Endothelial cell of umbilical vein (primary cell): ENCODE data around the gene NLGN1. TPM values are rescaled to one million over a fixed set of nuclear protein-coding genes. Genes with fewer than 3 reads are reported as not detected.

Experiments
- BruUV-seq: library from RNA; stranded (reverse); fragments of 400-500 nt; replicated peaks from 2 replicates; lab custom pipeline; 2021; lab: Mats Ljungman, UMichigan
- CTCF ChIA-PET: fragments of 300-600, 350-600 bp; sonication (Branson Sonifier 250); formaldehyde crosslinking; loops from one replicate; lab custom pipeline; 2021; ENCODE audit warnings: antibody characterized with exemption, inconsistent platforms; lab: Charles Lee
- POLR2A ChIA-PET: fragments of 300-600, 350-600 bp; sonication (Branson Sonifier 250); formaldehyde crosslinking; loops from one replicate; lab custom pipeline; 2021; ENCODE audit warnings: antibody characterized with exemption, inconsistent platforms; lab: Charles Lee
- DNase-seq: peaks from one replicate; pipeline ENCODE4 v3.0.0-alpha.2; 2011; ENCODE audit warnings: low read depth, low spot score
- FAIRE-seq: peaks from 2 replicates; lab custom pipeline; 2011; peaks lifted over from hg19 to GRCh38; lab: Jason Lieb, UNC
- H2AFZ ChIP-seq: 2 replicates; pipeline ENCODE4 v1.6.0; 2012; ENCODE audit warnings: low read depth, low read length, control low read depth, inconsistent platforms
- H3K27ac ChIP-seq: 2 replicates; pipeline ENCODE4 v1.5.1; 2011; ENCODE audit warnings: low read depth, mild to moderate bottlenecking, control low read depth, low read length, moderate library complexity; ENCODE audit not compliant: insufficient read depth
- H3K27me3 ChIP-seq, 2 experiments: 2 replicates each; pipeline versions ENCODE4 v1.6.0 to v1.6.1; 2011; ENCODE audit warnings: low read length in 2 of 2, mixed read lengths in 1 of 2; ENCODE audit not compliant: control insufficient read depth in 2 of 2, insufficient read depth in 2 of 2
- H3K36me3 ChIP-seq, 2 experiments: 2 replicates in 1 of 2; 3 replicates in 1 of 2; pipeline ENCODE4 v1.5.1; 2011; ENCODE audit warnings: low read length in 2 of 2, mild to moderate bottlenecking in 1 of 2, moderate library complexity in 1 of 2; ENCODE audit not compliant: control insufficient read depth in 2 of 2, insufficient read depth in 2 of 2; ENCODE audit errors: extremely low read depth in 1 of 2
- H3K4me1 ChIP-seq: 3 replicates; pipeline ENCODE4 v1.5.1; 2011; ENCODE audit warnings: mild to moderate bottlenecking, low read length; ENCODE audit not compliant: control insufficient read depth, insufficient read depth; ENCODE audit errors: extremely low read depth
- H3K4me2 ChIP-seq: 2 replicates; pipeline ENCODE4 v1.6.1; 2011; ENCODE audit warnings: low read length, control low read depth, mixed read lengths; ENCODE audit not compliant: insufficient read depth
- H3K4me3 ChIP-seq, 3 experiments: fragments of 200-600 bp in 1 of 3; sonication (generic), shearing (Covaris generic) in 1 of 3; replicated peaks in 1 of 3; 2 replicates each; pipeline ENCODE4 v1.5.1; 2011 to 2016; ENCODE audit warnings: control low read depth in 3 of 3, low read length in 3 of 3, mild to moderate bottlenecking in 2 of 3, inconsistent platforms in 1 of 3, low read depth in 1 of 3, moderate library complexity in 1 of 3; ENCODE audit not compliant: insufficient read depth in 1 of 3
- H3K79me2 ChIP-seq: 2 replicates; pipeline ENCODE4 v1.6.0; 2012; ENCODE audit warnings: low read length, inconsistent platforms; ENCODE audit not compliant: control insufficient read depth, insufficient read depth
- H3K9ac ChIP-seq: replicated peaks from 2 replicates; pipeline ENCODE3; 2011; ENCODE audit warnings: low read length, control low read depth; ENCODE audit not compliant: insufficient read depth; ENCODE audit errors: extremely low read depth
- H3K9me1 ChIP-seq: replicated peaks from 3 replicates; pipeline ENCODE4 v1.6.0; 2011; ENCODE audit warnings: mild to moderate bottlenecking, low read length; ENCODE audit not compliant: control insufficient read depth, insufficient read depth; ENCODE audit errors: extremely low read depth
- H3K9me3 ChIP-seq: replicated peaks from 2 replicates; pipeline ENCODE4 v1.5.1; 2012; ENCODE audit warnings: low read length, inconsistent platforms; ENCODE audit not compliant: control insufficient read depth, insufficient read depth
- H4K20me1 ChIP-seq: replicated peaks from 2 replicates; pipeline ENCODE3; 2011; ENCODE audit warnings: mild to moderate bottlenecking, low read length; ENCODE audit not compliant: control insufficient read depth, insufficient read depth; ENCODE audit errors: extremely low read depth
- CTCF ChIP-seq, 2 donors: IDR thresholded peaks; 1 replicate in 1 of 2; 2 replicates in 1 of 2; pipeline ENCODE4 v1.5.1; 2011; ENCODE audit warnings: low read length in 2 of 2, mild to moderate bottlenecking in 2 of 2, moderate library complexity in 2 of 2, control low read depth in 1 of 2, inconsistent platforms in 1 of 2, low read depth in 1 of 2; ENCODE audit not compliant: insufficient read depth in 1 of 2; ENCODE audit errors: extremely low read depth in 1 of 2
- EZH2 ChIP-seq: IDR thresholded peaks from 2 replicates; pipeline ENCODE4 v1.6.1; 2012; ENCODE audit warnings: borderline replicate concordance, low read depth, mild to moderate bottlenecking, moderate library complexity, low read length, inconsistent platforms; ENCODE audit not compliant: severe bottlenecking
- FOS ChIP-seq: IDR thresholded peaks from 2 replicates; pipeline ENCODE4 v1.6.1; 2011; ENCODE audit warnings: mild to moderate bottlenecking, low read length, moderate library complexity, borderline replicate concordance; ENCODE audit not compliant: insufficient read depth
- GATA2 ChIP-seq: IDR thresholded peaks from 2 replicates; pipeline ENCODE4 v1.7.0; 2011; ENCODE audit warnings: low read depth, mild to moderate bottlenecking, moderate library complexity, mixed read lengths, low read length; ENCODE audit not compliant: insufficient read length, insufficient read depth
- JUN ChIP-seq: IDR thresholded peaks from 2 replicates; pipeline ENCODE4 v1.6.1; 2011; ENCODE audit warnings: borderline replicate concordance, low read depth; ENCODE audit not compliant: insufficient read length, insufficient read depth
- MAX ChIP-seq: IDR thresholded peaks from 2 replicates; pipeline ENCODE4 v1.6.1; 2011; ENCODE audit not compliant: insufficient read depth, insufficient read length
- MYC ChIP-seq: IDR thresholded peaks from one replicate; pipeline ENCODE4 v1.6.1; 2011; ENCODE audit warnings: mild to moderate bottlenecking, low read depth, low read length
- POLR2A ChIP-seq: IDR thresholded peaks from 2 replicates; pipeline ENCODE4 v1.6.1; 2012; ENCODE audit warnings: low read depth, mild to moderate bottlenecking, control low read depth, low read length
- POLR2AphosphoS5 ChIP-seq: IDR thresholded peaks from 2 replicates; pipeline ENCODE4 v1.6.1; 2012; ENCODE audit warnings: low read depth, mild to moderate bottlenecking, control low read depth, low read length, moderate library complexity; ENCODE audit not compliant: insufficient read depth
- dilution Hi-C: fragments of 300-500 bp; cut with MboI; formaldehyde crosslinking; loops from one replicate; pipeline ENCODE4 v1.15.0; 2019; ENCODE audit warnings: low sequenced_read_pairs; ENCODE audit not compliant: extremely low pct_ligation_motif_present
- intact Hi-C: fragments of 100-400 bp; cut with micrococcal nuclease; formaldehyde crosslinking; loops from one replicate; pipeline ENCODE4 v1.10.0; 2022
- polyA plus RNA-seq, 4 experiments: library from polyadenylated mRNA; depleted of rRNA in 3 of 4; stranded (reverse) in 3 of 4; unstranded in 1 of 4; fragments of >200 nt; gene quantifications; 2 replicates each; pipeline versions ENCODE4 v1.2.1 to v1.2.3, GENCODE V29; 2011 to 2012; ENCODE audit warnings: missing spikeins in 1 of 4
- total RNA-seq: library from RNA; stranded (reverse); gene quantifications from 2 replicates; pipeline ENCODE4 v1.2.3, GENCODE V29; 2021

The NLGN1 gene
- total and polyA plus RNA-seq, 2 donors (not counting 3 experiments of a cell fraction or from before 2014, with no cell fraction given) = 7.9 to 16.3 TPM

DNA sequence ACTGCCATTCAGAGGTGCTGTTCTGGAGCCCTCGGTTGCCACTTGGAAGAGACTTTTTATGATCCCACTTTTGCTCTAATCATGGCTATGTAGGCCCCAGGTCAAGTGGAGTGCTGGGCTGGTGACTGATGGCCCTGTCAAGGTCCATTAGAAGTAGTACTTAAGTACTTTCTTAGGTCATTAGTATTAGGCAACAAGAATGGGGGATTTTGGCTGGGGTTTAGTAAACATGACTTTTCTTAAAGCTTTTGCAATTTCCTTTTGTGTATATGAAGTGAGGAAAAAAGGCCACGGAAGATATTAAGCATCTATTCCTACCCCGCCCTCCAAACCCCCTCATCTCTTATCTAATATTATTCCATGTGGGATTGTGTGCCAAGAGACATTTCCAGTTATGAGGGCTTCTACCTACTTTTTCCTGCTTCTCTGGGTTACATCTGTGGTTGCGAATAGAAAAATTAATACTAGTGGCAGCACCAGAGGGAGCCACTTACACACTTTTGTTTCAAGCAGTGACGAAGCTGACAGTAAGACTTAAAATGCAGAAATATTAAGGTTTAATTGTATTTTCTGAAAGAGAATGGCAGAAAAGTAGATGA is 13.9 kb downstream of the NLGN1 start:
- peak; percentile 21 to 35 for TF ChIP-seq CTCF (IDR thresholded peaks at IDR 0.05; ENCODE audit: extremely low read depth in 1 of 2, insufficient read depth in 1 of 2, low read depth in 1 of 2, low read length in 2 of 2)
- no peak for TF ChIP-seq EZH2
- BruUV-seq = no TSS peak
- FAIRE-seq = peak; percentile 81
- H3K9ac ChIP-seq = no peak overlapping the region
- no peaks in the 10 kb centered on the region for H3K36me3 ChIP-seq
- intact Hi-C loops (loop anchor here (1.0 kb wide), 2 partner anchors 142 to 591 kb away; no protein-coding TSS in a partner anchor), dilution Hi-C loops (no loop called here)
- H3K4me1 ChIP-seq = no peaks in the 10 kb centered on the region
- no peak overlapping the region for H3K27ac ChIP-seq
- DNase-seq = peak; percentile 80
- no peaks in the 10 kb centered on the region for H4K20me1 ChIP-seq
- no peaks in the 10 kb centered on the region for H3K9me1 ChIP-seq
- H3K4me2 ChIP-seq = peak overlapping the region; percentile 29
- ChIA-PET CTCF (interaction anchor here (0.6 to 2.8 kb wide), 21 partner anchors 8 to 680 kb away, joined by 3 to 88 read pairs (median 4); partner anchors contain the start of gene NLGN1), POLR2A (no interaction called here)
- peak overlapping the region; percentile 11 for H2AFZ ChIP-seq
- H3K4me3 ChIP-seq = no peak overlapping the region
- no peaks in the 10 kb centered on the region for H3K27me3 ChIP-seq
- H3K79me2 ChIP-seq = peaks cover 3% of the 10 kb centered on the region
- no peaks in the 10 kb centered on the region for H3K9me3 ChIP-seq

- H3K79me2 ChIP-seq = peaks cover 2% of the 10 kb centered on the region
- no peak overlapping the region for H3K4me3 ChIP-seq
- FAIRE-seq (no peak), DNase-seq (no peak)
- H3K36me3 ChIP-seq = peaks cover 0 to 3% of the 10 kb centered on the region in 2 experiments
- no peak overlapping the region for H3K4me2 ChIP-seq
- no peak overlapping the region for H2AFZ ChIP-seq
- no peaks in the 10 kb centered on the region for H3K9me3 ChIP-seq
- H3K27me3 ChIP-seq = no peaks in the 10 kb centered on the region
- H3K4me1 ChIP-seq = no peaks in the 10 kb centered on the region
- no peaks in the 10 kb centered on the region for H3K9me1 ChIP-seq
- intact Hi-C loops (no loop called here), dilution Hi-C loops (no loop called here)
- no peak overlapping the region for H3K9ac ChIP-seq
- TF ChIP-seq POLR2AphosphoS5 = no peak
- TF ChIP-seq EZH2 = no peak
- no peak for TF ChIP-seq MYC
- TF ChIP-seq FOS = no peak
- no peak for TF ChIP-seq GATA2
- no peak for TF ChIP-seq POLR2A
- TF ChIP-seq MAX = no peak
- no peak for TF ChIP-seq CTCF (IDR thresholded peaks at IDR 0.05; ENCODE audit: extremely low read depth in 1 of 2, insufficient read depth in 1 of 2, low read depth in 1 of 2, low read length in 2 of 2)
- no peak for TF ChIP-seq JUN
- H4K20me1 ChIP-seq = no peaks in the 10 kb centered on the region
- no peak overlapping the region for H3K27ac ChIP-seq
- no TSS peak for BruUV-seq
- CTCF ChIA-PET = interaction anchor here (1.0 kb wide), 1 partner anchor 138 kb away, joined by 4 read pairs; no protein-coding TSS in a partner anchor
- POLR2A ChIA-PET = no interaction called here
Observed at GRCh38 chr3:173416070-173416469, 18.5 kb downstream of the NLGN1 start.
